Measurements from ENCODE around the gene IGF1. TPM values are rescaled to one million over a fixed set of nuclear protein-coding genes. Genes with fewer than 3 reads are reported as not detected.

IGF1 gene
- total RNA-seq, 1 donor from 2014 or later: under 0.01 TPM

DNA sequence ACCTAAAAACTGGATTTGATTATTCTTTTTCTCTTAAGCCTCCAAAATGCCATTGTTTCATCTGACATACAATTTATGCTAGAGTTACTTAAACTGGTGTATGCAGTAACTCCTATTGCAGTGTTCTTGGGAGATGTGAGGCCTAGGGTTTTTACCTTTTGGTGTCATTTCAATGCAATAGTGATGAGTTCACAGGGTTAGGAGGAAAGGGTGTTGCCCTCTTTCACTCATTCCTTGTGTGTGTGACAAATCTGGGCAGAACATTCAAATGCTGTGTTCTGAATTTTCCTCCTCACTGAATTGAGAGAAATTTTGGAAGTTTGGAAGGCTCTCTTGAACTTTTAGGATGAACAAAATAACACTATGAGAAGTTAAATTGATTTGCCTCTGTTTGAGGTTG is 69.9 kb downstream of the IGF1 start:
- no peaks in the 10 kb centered on the region for H3K36me3 ChIP-seq (ENCODE audit: control insufficient read depth, insufficient read depth, low read length)
- H3K27me3 ChIP-seq (ENCODE audit: control insufficient read depth, insufficient read depth, low read length): no peaks in the 10 kb centered on the region
- no peak for TF ChIP-seq CTCF (IDR thresholded peaks at IDR 0.05; ENCODE audit: insufficient read depth, low read length, poor library complexity, severe bottlenecking)
- no peak for DNase-seq (ENCODE audit: low read depth)
- H3K4me3 ChIP-seq (ENCODE audit: low read depth, low read length): no peak overlapping the region

DNA sequence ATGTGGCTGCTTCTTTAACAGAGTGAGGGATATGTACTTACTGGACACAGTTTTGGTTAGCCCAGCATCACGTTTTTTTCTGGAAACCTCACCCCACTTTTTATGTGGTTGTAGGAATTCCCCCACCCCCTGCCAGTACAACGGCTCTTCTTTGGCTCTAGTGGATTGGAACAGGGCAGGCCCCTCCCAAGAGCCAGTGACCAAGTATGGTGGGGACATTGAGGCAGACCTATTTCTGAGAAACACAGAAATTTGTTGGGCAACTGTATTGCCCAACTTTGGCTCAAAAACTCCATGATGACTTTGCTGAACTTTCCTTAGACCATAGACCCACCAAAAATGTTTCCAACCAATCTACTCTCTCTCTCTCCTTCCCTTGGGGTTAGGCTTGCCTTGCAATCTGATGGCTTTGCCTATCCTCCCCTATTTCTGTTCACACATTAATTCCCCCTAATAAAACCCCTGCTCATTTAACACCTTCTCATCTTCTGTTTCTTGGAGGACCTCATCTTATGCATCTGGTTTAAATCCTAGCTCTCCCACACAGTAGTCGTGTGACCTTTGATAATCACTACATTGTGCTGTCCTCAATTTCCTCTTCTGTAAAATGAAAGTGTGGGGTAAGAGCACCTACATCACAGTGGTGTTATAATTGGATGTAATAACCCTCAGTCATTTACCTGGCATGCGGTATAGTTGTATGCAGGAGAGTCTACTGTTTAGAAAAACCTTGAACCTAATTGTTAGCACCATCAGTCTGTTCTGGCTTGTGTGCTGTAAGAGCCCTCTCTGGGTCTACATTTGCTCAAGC is 71.7 kb downstream of the IGF1 start:
- no peak for TF ChIP-seq CTCF (IDR thresholded peaks at IDR 0.05; ENCODE audit: insufficient read depth, low read length, poor library complexity, severe bottlenecking)

DNA sequence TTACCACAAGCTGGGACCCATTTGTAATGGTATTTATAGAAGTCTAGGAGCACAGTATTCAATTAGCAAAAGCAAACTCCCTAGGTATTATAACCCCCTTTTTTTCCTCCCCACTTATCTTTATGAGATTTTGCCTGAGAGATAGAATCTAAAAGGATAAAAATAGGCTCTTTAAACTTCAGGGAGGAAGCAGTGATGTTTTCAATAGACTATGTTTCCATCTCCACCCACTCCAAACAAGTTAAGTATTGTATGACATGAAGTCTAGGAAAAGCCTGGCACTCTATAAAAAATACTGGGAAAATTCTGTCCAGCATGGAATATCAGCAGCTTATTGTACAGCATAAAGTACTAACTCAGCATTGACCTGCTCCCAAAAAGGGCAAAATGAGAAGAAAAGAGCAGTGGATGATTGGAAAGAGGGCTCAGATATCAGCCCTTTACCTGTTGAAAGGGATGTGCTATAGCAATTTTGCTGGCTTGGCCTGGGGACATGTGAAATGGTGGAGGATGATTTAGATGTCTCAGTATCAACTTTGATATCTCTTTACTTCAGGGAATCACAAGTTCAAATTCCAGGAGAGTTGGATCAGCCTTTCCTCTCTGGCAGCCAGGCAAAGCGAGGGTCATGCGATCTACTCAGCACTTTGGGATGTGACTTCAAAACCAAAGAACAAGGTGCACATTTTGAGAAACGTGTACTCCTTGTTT is 72.4 kb downstream of the IGF1 start:
- no peaks in the 10 kb centered on the region for H3K27me3 ChIP-seq (ENCODE audit: control insufficient read depth, insufficient read depth, low read length)
- no peak for DNase-seq (ENCODE audit: low read depth)
- no peak overlapping the region for H3K4me3 ChIP-seq (ENCODE audit: low read depth, low read length)
- TF ChIP-seq CTCF (IDR thresholded peaks at IDR 0.05; ENCODE audit: insufficient read depth, low read length, poor library complexity, severe bottlenecking): no peak
- no peaks in the 10 kb centered on the region for H3K36me3 ChIP-seq (ENCODE audit: control insufficient read depth, insufficient read depth, low read length)

More for the DNA sequence above, 71.7 kb downstream of the IGF1 start:
- no peaks in the 10 kb centered on the region for H3K36me3 ChIP-seq (ENCODE audit: control insufficient read depth, insufficient read depth, low read length)
- H3K4me3 ChIP-seq (ENCODE audit: low read depth, low read length): no peak overlapping the region
- no peak for DNase-seq (ENCODE audit: low read depth)
- no peaks in the 10 kb centered on the region for H3K27me3 ChIP-seq (ENCODE audit: control insufficient read depth, insufficient read depth, low read length)

DNA sequence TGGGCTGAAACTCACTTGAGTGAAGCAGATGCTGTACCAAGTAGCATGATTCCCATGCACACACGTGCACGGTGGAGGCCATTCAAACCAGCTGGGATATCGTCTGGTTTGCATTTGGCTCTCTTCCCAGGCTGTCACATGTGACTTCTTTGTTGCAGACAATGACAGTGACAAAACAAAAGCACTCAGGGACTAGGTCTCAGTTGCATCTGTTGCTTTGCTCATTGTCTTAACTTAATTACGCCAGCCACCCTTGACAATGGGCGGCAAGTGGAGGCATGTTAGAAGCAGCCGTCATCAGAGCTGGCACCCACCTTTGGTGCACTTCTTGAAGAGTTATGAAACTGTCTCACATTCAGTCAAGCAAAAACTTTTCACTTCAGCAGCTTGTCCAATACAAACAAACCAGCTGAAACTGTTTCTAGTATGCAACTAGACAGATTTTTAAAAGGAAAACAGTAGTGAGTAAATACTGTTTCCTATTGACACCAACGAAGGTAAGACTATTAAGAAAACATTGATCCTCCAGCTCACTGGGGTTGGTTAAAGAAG is 74.3 kb downstream of the IGF1 start:
- H3K4me3 ChIP-seq (ENCODE audit: low read depth, low read length): no peak overlapping the region
- H3K36me3 ChIP-seq (ENCODE audit: control insufficient read depth, insufficient read depth, low read length): no peaks in the 10 kb centered on the region
- no peak for DNase-seq (ENCODE audit: low read depth)
- no peak for TF ChIP-seq CTCF (IDR thresholded peaks at IDR 0.05; ENCODE audit: insufficient read depth, low read length, poor library complexity, severe bottlenecking)
- H3K27me3 ChIP-seq (ENCODE audit: control insufficient read depth, insufficient read depth, low read length): no peaks in the 10 kb centered on the region

- no peaks in the 10 kb centered on the region for H3K27me3 ChIP-seq (ENCODE audit: control insufficient read depth, insufficient read depth, low read length)
- no peaks in the 10 kb centered on the region for H3K36me3 ChIP-seq (ENCODE audit: control insufficient read depth, insufficient read depth, low read length)
- no peak for TF ChIP-seq CTCF (IDR thresholded peaks at IDR 0.05; ENCODE audit: insufficient read depth, low read length, poor library complexity, severe bottlenecking)
- DNase-seq (ENCODE audit: low read depth): no peak
- H3K4me3 ChIP-seq (ENCODE audit: low read depth, low read length): no peak overlapping the region
Measured at GRCh38 chr12:102401087-102401486, 79.3 kb downstream of the IGF1 start.

Data from kidney epithelial cell (primary cell).